GM21737 (cell line): ENCODE data around the gene UBE2J1.

Source experiments
- ATAC-seq: cut with Tn5 transposase; IDR thresholded peaks from one replicate; pipeline ENCODE4 v1.9.1; 2021; ENCODE audit warnings: mild to moderate bottlenecking, moderate library complexity; ENCODE audit not compliant: unreplicated experiment

Gene UBE2J1

GRCh38 chr6:89291256-89291819 is 61.2 kb downstream of the UBE2J1 start:
- no peak for ATAC-seq

- no peak for ATAC-seq
These were observed 61.9 kb downstream of the UBE2J1 start for GRCh38 chr6:89290401-89291155.

GRCh38 chr6:89289710-89290109 is 62.8 kb downstream of the UBE2J1 start:
- no peak for ATAC-seq

- no peak for ATAC-seq
These were observed 65.0 kb downstream of the UBE2J1 start for GRCh38 chr6:89287351-89288028.

GRCh38 chr6:89286516-89286915 is 66.0 kb downstream of the UBE2J1 start:
- no peak for ATAC-seq

GRCh38 chr6:89284963-89285735 is 67.4 kb downstream of the UBE2J1 start:
- no peak for ATAC-seq

GRCh38 chr6:89284081-89284480 is 68.4 kb downstream of the UBE2J1 start:
- no peak for ATAC-seq

- ATAC-seq: no peak
These were observed 69.8 kb downstream of the UBE2J1 start for GRCh38 chr6:89282749-89283148.

GRCh38 chr6:89281779-89282246 is 70.7 kb downstream of the UBE2J1 start:
- peak; percentile 81 for ATAC-seq

GRCh38 chr6:89278956-89279355 is 73.6 kb downstream of the UBE2J1 start:
- ATAC-seq: no peak
